Heart right ventricle (tissue), 16 donors: ENCODE results near the gene OSBPL9. TPM values are rescaled to one million over a fixed set of nuclear protein-coding genes. Genes with fewer than 3 reads are reported as not detected.

Experiments
- ATAC-seq, 8 donors: fragments of 200-7000 bp; cut with Tn5 transposase; one replicate each; pipeline ENCODE4 v1.9.1; 2020; ENCODE audit warnings: mild to moderate bottlenecking in 8 of 8, moderate library complexity in 8 of 8, moderate number of reproducible peaks in 1 of 8
- DNase-seq, 2 donors: peaks; one replicate each; pipeline ENCODE4 v3.0.0-alpha.2; 2020
- H3K27ac ChIP-seq, 10 donors: fragments of 200-600 bp; sonication (generic) in 2 of 10; one replicate each; pipeline versions ENCODE4 v1.5.0 to v1.8.0; 2020 to 2022; ENCODE audit warnings: mild to moderate bottlenecking in 3 of 10
- H3K27me3 ChIP-seq, 7 donors: fragments of 200-600 bp; one replicate each; pipeline ENCODE4 v1.8.0; 2021 to 2022; ENCODE audit warnings: mild to moderate bottlenecking in 2 of 7
- H3K36me3 ChIP-seq, 9 donors: fragments of 200-600 bp; sonication (generic) in 1 of 9; one replicate each; pipeline versions ENCODE4 v1.5.0 to v1.8.0; 2020 to 2022; ENCODE audit warnings: mild to moderate bottlenecking in 2 of 9
- H3K4me1 ChIP-seq, 9 donors: fragments of 200-600 bp; sonication (generic) in 1 of 9; one replicate each; pipeline versions ENCODE4 v1.5.0 to v1.8.0; 2020 to 2022; ENCODE audit warnings: mild to moderate bottlenecking in 4 of 9
- H3K4me3 ChIP-seq, 10 donors: fragments of 200-600 bp; sonication (generic) in 2 of 10; one replicate each; pipeline versions ENCODE4 v1.5.0 to v1.8.0; 2020 to 2022; ENCODE audit warnings: mild to moderate bottlenecking in 7 of 10, moderate library complexity in 2 of 10
- H3K9me3 ChIP-seq, 11 donors: fragments of 200-600 bp in 10 of 11; sonication (generic) in 2 of 11; one replicate each; pipeline versions ENCODE4 v1.5.0 to v1.8.0; 2013 to 2022; ENCODE audit warnings: mild to moderate bottlenecking in 2 of 11, control low read depth in 1 of 11, moderate library complexity in 1 of 11
- WGBS, 2 donors: extraction: QIAGEN DNeasy Blood & Tissue Kit; methylation state at CpG; one replicate each; pipeline ENCODE4 v1.1.7; 2013; ENCODE audit warnings: inconsistent platforms in 1 of 2; 5-methylcytosine and 5-hydroxymethylcytosine counted together
- intact Hi-C, 10 donors: fragments of 100-400 bp; cut with DNase I; formaldehyde crosslinking; loops; one replicate each; pipeline versions ENCODE4 v1.11.1 to v1.14.2; 2022
- polyA plus RNA-seq, 2 donors: library from polyadenylated mRNA; stranded (reverse); fragments of 200-250 nt; gene quantifications; one replicate each; pipeline ENCODE4 v1.2.3, GENCODE V29; 2013
- total RNA-seq, 10 donors: library from RNA; stranded (reverse); fragmentation: NEBNext Ultra II Directional in 3 of 10; extraction: Animal tissue kit (Norgen Biotek cat#: 25700) in 3 of 10; gene quantifications; one replicate each; pipeline versions ENCODE4 v1.2.1 to v1.2.4, GENCODE V29; 2021 to 2023
- TF ChIP-seq, protein P1 (sequence below), 9 donors: fragments of 200-600 bp; sonication (generic) in 2 of 9; IDR thresholded peaks; one replicate each; pipeline versions ENCODE4 v1.5.0 to v1.8.0; 2021 to 2022; ENCODE audit warnings: antibody characterized with exemption in 9 of 9, mild to moderate bottlenecking in 5 of 9, moderate library complexity in 1 of 9
- donor health status: Arrhythmogenic right ventricular cardiomyopathy.
- donor health status: ischemic (EF 13 %, LVEDD 7.1; RV severe dilation, severe dysfunction).
- donor health status: healthy with polysubstance abuse.
- donor health status: DM: no; HTN: yes; CAD: no.
- donor health status: DM: no; HTN: no; CAD: no.
- donor health status: ischemic (EF 25% LVEDD 6.9; RV normal size, moderate dysfunction).
- donor health status: ischemic (EF 25% LVEDD 5.7; RV mildly dilated, moderate dysfunction).
- donor health status: healthy.
- donor health status: DM: yes; HTN: yes; CAD: no.
- donor health status: Ischemic cardiomyopathy.
- donor health status: ischemic (EF 35%, LVEDD 5.7; RV mildly dilated, moderate dysfunction).
- donor health status: nonischemic (EF 11% LVEDD 7.7; RV severe dilation, severe dysfunction).
- donor health status: DM: yes; HTN: yes; CAD: no.
- donor health status: PGD.
- donor health status: ischemic (EF 29% LVEDD 5.4; RV normal size, mild dysfunction).
- donor health status: nonischemic (EF 23%, LVEDD 6.1; RV moderate dilation, normal function).

OSBPL9 gene
- total and polyA plus RNA-seq, 12 donors, result 32.5 to 82.9 (median 55.6) TPM

DNA sequence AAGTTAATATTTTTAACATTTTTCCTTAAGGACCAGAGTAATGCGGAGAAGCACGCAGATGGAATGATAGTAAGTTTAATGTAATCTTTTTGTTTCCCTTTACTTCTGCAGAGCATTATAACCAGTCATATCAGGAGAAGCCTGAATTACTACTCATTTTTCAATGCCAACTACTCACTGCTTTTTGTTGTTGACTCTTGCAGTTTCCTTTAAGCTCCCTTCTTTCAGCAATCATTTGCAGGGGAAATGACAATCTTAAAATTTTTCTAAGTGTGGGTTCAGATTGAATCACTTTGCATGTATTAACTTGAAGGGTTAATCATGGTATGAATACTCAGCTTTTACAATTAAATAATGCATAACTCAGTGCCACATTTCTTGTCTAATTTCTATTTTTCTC is 139.4 kb downstream of the OSBPL9 start:
- Histone ChIP-seq H3K4me1 (peaks cover 0 to 9% (median 0%) of the 10 kb centered on the region in 9 donors), H3K9me3 (peaks cover 0 to 5% (median 0%) of the 10 kb centered on the region in 11 donors), H3K27ac (no peak overlapping the region), H3K36me3 (peaks cover 0 to 65% (median 18%) of the 10 kb centered on the region in 9 donors), H3K27me3 (no peaks in the 10 kb centered on the region), H3K4me3 (no peak overlapping the region)
- intact Hi-C loops, result no loop called here
- WGBS, 2 donors, result 76 to 99% methylated on average over 2 of the region's 2 CpGs
- ATAC-seq (no peak), DNase-seq (no peak)
- TF ChIP-seq, protein P1, sequence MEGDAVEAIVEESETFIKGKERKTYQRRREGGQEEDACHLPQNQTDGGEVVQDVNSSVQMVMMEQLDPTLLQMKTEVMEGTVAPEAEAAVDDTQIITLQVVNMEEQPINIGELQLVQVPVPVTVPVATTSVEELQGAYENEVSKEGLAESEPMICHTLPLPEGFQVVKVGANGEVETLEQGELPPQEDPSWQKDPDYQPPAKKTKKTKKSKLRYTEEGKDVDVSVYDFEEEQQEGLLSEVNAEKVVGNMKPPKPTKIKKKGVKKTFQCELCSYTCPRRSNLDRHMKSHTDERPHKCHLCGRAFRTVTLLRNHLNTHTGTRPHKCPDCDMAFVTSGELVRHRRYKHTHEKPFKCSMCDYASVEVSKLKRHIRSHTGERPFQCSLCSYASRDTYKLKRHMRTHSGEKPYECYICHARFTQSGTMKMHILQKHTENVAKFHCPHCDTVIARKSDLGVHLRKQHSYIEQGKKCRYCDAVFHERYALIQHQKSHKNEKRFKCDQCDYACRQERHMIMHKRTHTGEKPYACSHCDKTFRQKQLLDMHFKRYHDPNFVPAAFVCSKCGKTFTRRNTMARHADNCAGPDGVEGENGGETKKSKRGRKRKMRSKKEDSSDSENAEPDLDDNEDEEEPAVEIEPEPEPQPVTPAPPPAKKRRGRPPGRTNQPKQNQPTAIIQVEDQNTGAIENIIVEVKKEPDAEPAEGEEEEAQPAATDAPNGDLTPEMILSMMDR (IDR thresholded peaks at IDR 0.05), result no peak

GRCh38 chr1:51758310-51758709 is 141.4 kb downstream of the OSBPL9 start:
- no peak overlapping the region for H3K27ac ChIP-seq
- WGBS, 2 donors, result 54 to 62% methylated on average over 4 of the region's 4 CpGs
- intact Hi-C loops, result no loop called here
- H3K36me3 ChIP-seq, result peaks cover 0 to 65% (median 12%) of the 10 kb centered on the region in 9 donors
- TF ChIP-seq, protein P1 (IDR thresholded peaks at IDR 0.05), result no peak
- ATAC-seq (no peak), DNase-seq (no peak)
- no peaks in the 10 kb centered on the region for H3K27me3 ChIP-seq
- no peaks in the 10 kb centered on the region for H3K9me3 ChIP-seq
- no peak overlapping the region for H3K4me3 ChIP-seq
- peaks cover 0 to 9% (median 0%) of the 10 kb centered on the region in 9 donors for H3K4me1 ChIP-seq

GRCh38 chr1:51760872-51761271 is 144.0 kb downstream of the OSBPL9 start:
- TF ChIP-seq, protein P1 (IDR thresholded peaks at IDR 0.05), result no peak
- ATAC-seq (no peak), DNase-seq (no peak)
- Histone ChIP-seq H3K36me3 (peaks cover 0 to 70% (median 23%) of the 10 kb centered on the region in 9 donors), H3K4me3 (no peak overlapping the region), H3K4me1 (peaks cover 0 to 6% (median 0%) of the 10 kb centered on the region in 9 donors), H3K27me3 (no peaks in the 10 kb centered on the region), H3K27ac (no peak overlapping the region), H3K9me3 (no peaks in the 10 kb centered on the region)
- 92 to 93% methylated on average over 3 of the region's 3 CpGs for WGBS, 2 donors
- intact Hi-C loops, result loop anchor here in 3 of 10 donors (10.0 kb wide), 2 partner anchors 126 to 136 kb away; no protein-coding TSS in a partner anchor

- Histone ChIP-seq H3K27ac (no peak overlapping the region), H3K9me3 (no peaks in the 10 kb centered on the region), H3K4me1 (peaks cover 0 to 6% (median 0%) of the 10 kb centered on the region in 9 donors), H3K4me3 (no peak overlapping the region), H3K36me3 (peaks cover 0 to 70% (median 23%) of the 10 kb centered on the region in 9 donors), H3K27me3 (no peaks in the 10 kb centered on the region)
- intact Hi-C loops, result loop anchor here in 3 of 10 donors (10.0 kb wide), 2 partner anchors 127 to 137 kb away; no protein-coding TSS in a partner anchor
- DNase-seq, result no peak
- TF ChIP-seq, protein P1 (IDR thresholded peaks at IDR 0.05), result no peak
- no peak for ATAC-seq
- WGBS, 2 donors, result 97 to 98% methylated on average over 1 of the region's 1 CpG
These were observed 144.5 kb downstream of the OSBPL9 start for GRCh38 chr1:51761351-51761750.
